HG03571 (cell line): ENCODE data around the gene EIF5AL1.
"Not testable (repeated sequence)": the region's sequence is repeated elsewhere in the genome, so short reads cannot be mapped to it uniquely, and the experiment has no call there.

ENCODE experiments used
- ATAC-seq: cut with Tn5 transposase; IDR thresholded peaks from one replicate; pipeline ENCODE4 v1.9.1; 2021; ENCODE audit not compliant: unreplicated experiment

Gene EIF5AL1

GRCh38 chr10:79555354-79556309, 43.3 kb downstream of the EIF5AL1 start:
- no peak for ATAC-seq

- not testable (repeated sequence) for ATAC-seq
Observed at GRCh38 chr10:79556961-79557360, 44.6 kb downstream of the EIF5AL1 start.

GRCh38 chr10:79559726-79560125, 47.4 kb downstream of the EIF5AL1 start:
- ATAC-seq = no peak

- no peak for ATAC-seq
Observed at GRCh38 chr10:79560160-79560709, 47.9 kb downstream of the EIF5AL1 start, which contains the start of gene SFTPA2. SFTPA2 (minus strand) TSS chr10:79560407; CDS start chr10:79559483, 924 bp downstream.

GRCh38 chr10:79561257-79561656, 48.9 kb downstream of the EIF5AL1 start:
- no peak for ATAC-seq

- no peak for ATAC-seq
Observed at GRCh38 chr10:79562135-79562756, 49.9 kb downstream of the EIF5AL1 start.

GRCh38 chr10:79563426-79563825, 51.1 kb downstream of the EIF5AL1 start:
- ATAC-seq = no peak
